ENCODE data around the gene ZBTB39. TPM values are rescaled to one million over a fixed set of nuclear protein-coding genes. Genes with fewer than 3 reads are reported as not detected.
A peak's percentile ranks its signal among the peaks of the same experiment; 100 is the strongest.

ZBTB39 gene
- total and polyA plus RNA-seq, 2 of the 13 experiments (the other 11 are each of a cell fraction or from before 2014, with no cell fraction given), result 6.5 to 6.9 TPM

- TF ChIP-seq, protein P1, sequence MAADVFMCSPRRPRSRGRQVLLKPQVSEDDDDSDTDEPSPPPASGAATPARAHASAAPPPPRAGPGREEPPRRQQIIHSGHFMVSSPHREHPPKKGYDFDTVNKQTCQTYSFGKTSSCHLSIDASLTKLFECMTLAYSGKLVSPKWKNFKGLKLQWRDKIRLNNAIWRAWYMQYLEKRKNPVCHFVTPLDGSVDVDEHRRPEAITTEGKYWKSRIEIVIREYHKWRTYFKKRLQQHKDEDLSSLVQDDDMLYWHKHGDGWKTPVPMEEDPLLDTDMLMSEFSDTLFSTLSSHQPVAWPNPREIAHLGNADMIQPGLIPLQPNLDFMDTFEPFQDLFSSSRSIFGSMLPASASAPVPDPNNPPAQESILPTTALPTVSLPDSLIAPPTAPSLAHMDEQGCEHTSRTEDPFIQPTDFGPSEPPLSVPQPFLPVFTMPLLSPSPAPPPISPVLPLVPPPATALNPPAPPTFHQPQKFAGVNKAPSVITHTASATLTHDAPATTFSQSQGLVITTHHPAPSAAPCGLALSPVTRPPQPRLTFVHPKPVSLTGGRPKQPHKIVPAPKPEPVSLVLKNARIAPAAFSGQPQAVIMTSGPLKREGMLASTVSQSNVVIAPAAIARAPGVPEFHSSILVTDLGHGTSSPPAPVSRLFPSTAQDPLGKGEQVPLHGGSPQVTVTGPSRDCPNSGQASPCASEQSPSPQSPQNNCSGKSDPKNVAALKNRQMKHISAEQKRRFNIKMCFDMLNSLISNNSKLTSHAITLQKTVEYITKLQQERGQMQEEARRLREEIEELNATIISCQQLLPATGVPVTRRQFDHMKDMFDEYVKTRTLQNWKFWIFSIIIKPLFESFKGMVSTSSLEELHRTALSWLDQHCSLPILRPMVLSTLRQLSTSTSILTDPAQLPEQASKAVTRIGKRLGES (CRISPR knock-in tag; IDR thresholded peaks at IDR 0.05; ENCODE audit: borderline replicate concordance), result no peak
These were observed 47.9 kb downstream of the ZBTB39 start (continued) for GRCh38 chr12:56958422-56958821.

DNA sequence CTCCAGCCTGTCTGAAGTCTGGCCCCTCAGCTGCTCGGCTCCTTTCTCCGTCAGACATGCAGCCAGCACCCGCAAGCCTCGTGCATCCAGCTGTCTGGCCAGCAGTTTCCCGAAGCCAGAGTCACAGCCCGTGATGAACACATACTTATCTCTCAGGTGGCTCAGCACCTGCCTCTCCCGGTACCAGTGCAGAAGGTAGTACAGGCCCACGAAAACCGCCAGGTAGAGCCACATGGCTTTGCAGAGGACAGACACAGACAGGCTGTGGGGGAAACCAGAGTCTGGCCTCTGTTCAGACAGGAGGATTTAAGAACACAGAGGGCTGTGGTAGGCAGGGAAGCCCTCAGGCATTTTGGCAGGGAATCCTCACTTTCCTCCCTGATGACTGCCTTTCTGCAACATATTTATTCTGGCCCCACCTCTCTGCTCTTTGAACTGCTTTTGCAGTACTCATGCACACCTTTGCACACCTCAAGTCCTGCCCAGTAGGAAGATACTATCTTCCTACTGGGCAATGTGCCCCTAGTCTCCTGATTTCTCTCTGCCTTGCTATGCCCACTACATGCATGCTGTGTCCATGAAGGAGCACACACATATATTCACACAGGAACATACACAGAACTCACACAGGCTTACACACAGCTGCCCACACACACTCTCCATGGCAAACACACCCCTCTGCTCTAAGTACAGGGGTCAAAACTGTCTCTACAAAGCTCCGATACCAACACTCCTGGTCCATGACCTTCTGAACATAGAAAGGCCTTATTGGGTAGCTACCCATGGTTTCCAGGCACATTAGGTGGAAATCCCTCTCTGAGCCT lies 48.9 kb downstream of the ZBTB39 start, which contains the start of gene RDH16:
Gene RDH16, minus strand, starts transcription at position 380 of the 824 bp plus-strand sequence. Its CDS starts 146 bp downstream, at position 234.
- FAIRE-seq (no peak), DNase-seq (ENCODE audit: low spot score) (no peak), ATAC-seq (peak; percentile 75)
- Histone ChIP-seq H3K9me3 (ENCODE audit: low read length) (peaks cover 9% of the 10 kb centered on the region; the same call in 1 of the 2 replicates), H3K4me2 (ENCODE audit: low read depth, low read length) (peak within 1 kb of the TSS; percentile 53), H3K4me3 (replicated peaks in 1 of 3; ENCODE audit: insufficient read depth in 1 of 3, low read depth in 2 of 3, low read length in 3 of 3) (peak within 1 kb of the TSS in 1 of 3 experiments; percentile 29; a peak in 1 of 6 replicates), H3K27ac (ENCODE audit: extremely low read length, insufficient read depth, low read length) (no peak within 1 kb of the TSS), H3K36me3 (replicated peaks in 1 of 2; ENCODE audit: control insufficient read depth in 1 of 2, insufficient read depth in 2 of 2, low read length in 2 of 2) (no peaks in the 10 kb centered on the region), H2AFZ (ENCODE audit: low read length) (no peak within 1 kb of the TSS), H3K4me1 (ENCODE audit: insufficient read depth, low read length) (peaks cover 49% of the 10 kb centered on the region), H3K9ac (ENCODE audit: insufficient read depth, low read depth, low read length) (no peak within 1 kb of the TSS), H3K27me3 (ENCODE audit: control insufficient read depth in 1 of 2, insufficient read depth in 2 of 2, low read length in 2 of 2) (no peaks in the 10 kb centered on the region), H4K20me1 (ENCODE audit: insufficient read depth, low read length) (no peaks in the 10 kb centered on the region), H3K79me2 (ENCODE audit: insufficient read depth, low read length) (no peaks in the 10 kb centered on the region)
- ChIA-PET CTCF (ENCODE audit: low intra/inter-chr PET ratio, low total read pairs) (no interaction called here), POLR2A (interaction anchor here (1.4 kb wide), 1 partner anchor 16 kb away, joined by 3 read pairs; no protein-coding TSS in a partner anchor)
- in situ Hi-C loops (cut with HindIII; ENCODE audit: extremely low pct_ligation_motif_present, low pct_unique_long_range_greater_than_20kb) (no loop called here), intact Hi-C loops (cut with micrococcal nuclease; ENCODE audit: unreplicated experiment) (no loop called here)
- WGBS (ENCODE audit: low lambda C conversion rate), result 7% methylated on average over 3 of the region's 10 CpGs
- no TSS peak for BruUV-seq (replicated peaks)
- no peak for TF ChIP-seq E2F2 (CRISPR knock-in tag; IDR thresholded peaks at IDR 0.05; ENCODE audit: borderline replicate concordance)
- TF ChIP-seq AFF4 (CRISPR knock-in tag; IDR thresholded peaks at IDR 0.05), result no peak
- no peak for TF ChIP-seq ZNF614 (CRISPR knock-in tag; IDR thresholded peaks at IDR 0.05; ENCODE audit: borderline replicate concordance)
- TF ChIP-seq ZNF34 (CRISPR knock-in tag; IDR thresholded peaks at IDR 0.05; ENCODE audit: borderline replicate concordance), result no peak
- no peak for TF ChIP-seq FLYWCH1 (CRISPR knock-in tag; IDR thresholded peaks at IDR 0.05)
- no peak for TF ChIP-seq ZSCAN20 (CRISPR knock-in tag; IDR thresholded peaks at IDR 0.05; ENCODE audit: borderline replicate concordance)
- TF ChIP-seq SAP130 (CRISPR knock-in tag; IDR thresholded peaks at IDR 0.05; ENCODE audit: low read depth), result no peak
- no peak for TF ChIP-seq BHLHE40 (IDR thresholded peaks at IDR 0.05; ENCODE audit: low read length)
- no peak for TF ChIP-seq BATF2 (CRISPR knock-in tag; IDR thresholded peaks at IDR 0.05)
- no peak for TF ChIP-seq ZNF251 (CRISPR knock-in tag; IDR thresholded peaks at IDR 0.05)
- no peak for TF ChIP-seq SAFB2 (CRISPR knock-in tag; IDR thresholded peaks at IDR 0.05; ENCODE audit: borderline replicate concordance, low read depth)
- TF ChIP-seq ZNF781 (CRISPR knock-in tag; IDR thresholded peaks at IDR 0.05; ENCODE audit: borderline replicate concordance, not compliant biosample characterization), result no peak
